Measurements from ENCODE around the gene ANKRD13B. TPM values are rescaled to one million over a fixed set of nuclear protein-coding genes. Genes with fewer than 3 reads are reported as not detected.

ANKRD13B gene
- total RNA-seq = 10 to 100 TPM in 1 of 3 donors, 1 to 10 TPM in 2; 8.5 to 13.0 (median 9.2) TPM

- peaks cover 7 to 31% of the 10 kb centered on the region in 2 donors for H3K4me1 ChIP-seq
- DNase-seq (ENCODE audit: low spot score in 2 of 2) = no peak
Observed at GRCh38 chr17:29592850-29593551, at the start of gene ANKRD13B. TSS of gene ANKRD13B (plus strand) at chr17:29593132. CDS start at chr17:29593622, 490 bp downstream.

GRCh38 chr17:29544066-29544465 is 48.9 kb upstream of the ANKRD13B start:
- H3K9me3 ChIP-seq = no peaks in the 10 kb centered on the region
- no peaks in the 10 kb centered on the region for H3K36me3 ChIP-seq
- intact Hi-C loops (cut with DNase I; ENCODE audit: low total_unique reads) = no loop called here
- TF ChIP-seq POLR2A (IDR thresholded peaks at IDR 0.05) (no peak), CTCF (IDR thresholded peaks at IDR 0.05) (no peak), POLR2AphosphoS5 (IDR thresholded peaks at IDR 0.05) (no peak)
- no peaks in the 10 kb centered on the region for H3K27me3 ChIP-seq
- no peak overlapping the region for H3K4me3 ChIP-seq
- no peak for DNase-seq (ENCODE audit: low spot score in 2 of 2)
- no peaks in the 10 kb centered on the region for H3K4me1 ChIP-seq
- no peak overlapping the region for H3K27ac ChIP-seq

More at GRCh38 chr17:29592850-29593551, at the start of gene ANKRD13B:
- Histone ChIP-seq H3K27ac (peak within 1 kb of the TSS; percentile 76 to 78), H3K27me3 (no peaks in the 10 kb centered on the region), H3K9me3 (no peaks in the 10 kb centered on the region), H3K36me3 (no peaks in the 10 kb centered on the region), H3K4me3 (peak within 1 kb of the TSS; percentile 70 to 94 (median 78))
- intact Hi-C loops (cut with DNase I; ENCODE audit: low total_unique reads) = no loop called here
- TF ChIP-seq POLR2A (IDR thresholded peaks at IDR 0.05) (no peak), POLR2AphosphoS5 (IDR thresholded peaks at IDR 0.05) (no peak), CTCF (IDR thresholded peaks at IDR 0.05) (no peak)

- intact Hi-C loops (cut with DNase I; ENCODE audit: low total_unique reads) = no loop called here
- H3K27me3 ChIP-seq = no peaks in the 10 kb centered on the region
- no peak overlapping the region for H3K27ac ChIP-seq
- no peak for TF ChIP-seq CTCF (IDR thresholded peaks at IDR 0.05)
- no peak for TF ChIP-seq POLR2A (IDR thresholded peaks at IDR 0.05)
- no peak for TF ChIP-seq POLR2AphosphoS5 (IDR thresholded peaks at IDR 0.05)
- no peaks in the 10 kb centered on the region for H3K9me3 ChIP-seq
- H3K4me3 ChIP-seq = no peak overlapping the region
- H3K4me1 ChIP-seq = no peaks in the 10 kb centered on the region
- no peak for DNase-seq (ENCODE audit: low spot score in 2 of 2)
- H3K36me3 ChIP-seq = no peaks in the 10 kb centered on the region
Observed at GRCh38 chr17:29546085-29546484, 46.8 kb upstream of the ANKRD13B start.

- intact Hi-C loops (cut with DNase I; ENCODE audit: low total_unique reads) = no loop called here
- H3K4me1 ChIP-seq = no peaks in the 10 kb centered on the region
- DNase-seq (ENCODE audit: low spot score in 2 of 2) = no peak
- no peaks in the 10 kb centered on the region for H3K36me3 ChIP-seq
- TF ChIP-seq CTCF (IDR thresholded peaks at IDR 0.05) (no peak), POLR2AphosphoS5 (IDR thresholded peaks at IDR 0.05) (no peak), POLR2A (IDR thresholded peaks at IDR 0.05) (no peak)
- H3K4me3 ChIP-seq = no peak overlapping the region
- H3K27me3 ChIP-seq = no peaks in the 10 kb centered on the region
- H3K27ac ChIP-seq = no peak overlapping the region
- H3K9me3 ChIP-seq = no peaks in the 10 kb centered on the region
Observed at GRCh38 chr17:29546830-29547229, 46.1 kb upstream of the ANKRD13B start.

- Histone ChIP-seq H3K27ac (no peak overlapping the region), H3K36me3 (no peaks in the 10 kb centered on the region), H3K27me3 (no peaks in the 10 kb centered on the region), H3K4me3 (no peak overlapping the region), H3K9me3 (no peaks in the 10 kb centered on the region), H3K4me1 (no peaks in the 10 kb centered on the region)
- TF ChIP-seq CTCF (IDR thresholded peaks at IDR 0.05) = no peak
- no peak for TF ChIP-seq POLR2AphosphoS5 (IDR thresholded peaks at IDR 0.05)
- TF ChIP-seq POLR2A (IDR thresholded peaks at IDR 0.05) = no peak
- intact Hi-C loops (cut with DNase I; ENCODE audit: low total_unique reads) = no loop called here
- no peak for DNase-seq (ENCODE audit: low spot score in 2 of 2)
Observed at GRCh38 chr17:29549177-29549923, 43.6 kb upstream of the ANKRD13B start.

All from breast epithelium (tissue), 4 donors.